ENCODE measurements around the gene KIRREL3.

The KIRREL3 gene

GRCh38 chr11:126658306-126659056, 342.1 kb downstream of the KIRREL3 start:
- DNase-seq: no peak

- DNase-seq: no peak
Observed at GRCh38 chr11:126655807-126656128, 344.8 kb downstream of the KIRREL3 start.

GRCh38 chr11:126654886-126655806, 345.4 kb downstream of the KIRREL3 start:
- DNase-seq: peak; percentile 61

GRCh38 chr11:126653040-126653439, 347.5 kb downstream of the KIRREL3 start:
- DNase-seq: no peak

- DNase-seq: no peak
Observed at GRCh38 chr11:126647735-126648134, 352.8 kb downstream of the KIRREL3 start.

GRCh38 chr11:126646701-126647557, 353.6 kb downstream of the KIRREL3 start:
- no peak for DNase-seq

- no peak for DNase-seq
Observed at GRCh38 chr11:126645186-126645585, 355.4 kb downstream of the KIRREL3 start.

- DNase-seq: no peak
Observed at GRCh38 chr11:126640186-126640585, 360.4 kb downstream of the KIRREL3 start.

GRCh38 chr11:126639692-126640091, 360.9 kb downstream of the KIRREL3 start:
- no peak for DNase-seq

GRCh38 chr11:126638648-126639047, 361.9 kb downstream of the KIRREL3 start:
- DNase-seq: no peak

- DNase-seq: no peak
Observed at GRCh38 chr11:126637795-126638175, 362.8 kb downstream of the KIRREL3 start.

- no peak for DNase-seq
Observed at GRCh38 chr11:126636911-126637794, 363.4 kb downstream of the KIRREL3 start.

- no peak for DNase-seq
Observed at GRCh38 chr11:126635511-126635910, 365.1 kb downstream of the KIRREL3 start.

- DNase-seq: no peak
Observed at GRCh38 chr11:126634963-126635362, 365.6 kb downstream of the KIRREL3 start.

GRCh38 chr11:126633330-126633729, 367.2 kb downstream of the KIRREL3 start:
- no peak for DNase-seq

- DNase-seq: no peak
Observed at GRCh38 chr11:126630893-126631798, 369.4 kb downstream of the KIRREL3 start.

- no peak for DNase-seq
Observed at GRCh38 chr11:126630488-126630887, 370.1 kb downstream of the KIRREL3 start.

GRCh38 chr11:126628790-126629621, 371.6 kb downstream of the KIRREL3 start:
- DNase-seq: peak; percentile 65

GRCh38 chr11:126628450-126628789, 372.1 kb downstream of the KIRREL3 start:
- no peak for DNase-seq

- no peak for DNase-seq
Observed at GRCh38 chr11:126627421-126627820, 373.1 kb downstream of the KIRREL3 start.

Data from NCI-H1092 (cell line).